Panc1 (cell line): ENCODE results near the gene SLC4A1.

Source experiments
- CTCF ChIP-seq: fragments of 450-650 bp; IDR thresholded peaks from 2 replicates; pipeline ENCODE4 v1.5.1; 2017; ENCODE audit warnings: mild to moderate bottlenecking
- POLR2AphosphoS5 ChIP-seq: IDR thresholded peaks from 2 replicates; pipeline ENCODE4 v1.6.1; 2012; ENCODE audit warnings: mild to moderate bottlenecking, low read depth, low read length, moderate library complexity
- TCF7L2 ChIP-seq: IDR thresholded peaks from 2 replicates; pipeline ENCODE4 v1.6.1; 2011; ENCODE audit warnings: mild to moderate bottlenecking, low read depth, low read length, inconsistent platforms
- TF ChIP-seq, protein P1 (sequence below), 2 experiments: IDR thresholded peaks; 2 replicates each; pipeline ENCODE4 v1.6.1; 2011 to 2012; ENCODE audit warnings: low read depth in 2 of 2, control low read depth in 1 of 2, low read length in 1 of 2, mild to moderate bottlenecking in 1 of 2, moderate library complexity in 1 of 2; ENCODE audit not compliant: insufficient read depth in 1 of 2

GRCh38 chr17:44282264-44282663 is 14.3 kb upstream of the SLC4A1 start:
- TF ChIP-seq POLR2AphosphoS5 (no peak), CTCF (no peak), TCF7L2 (no peak)
- TF ChIP-seq, protein P1, sequence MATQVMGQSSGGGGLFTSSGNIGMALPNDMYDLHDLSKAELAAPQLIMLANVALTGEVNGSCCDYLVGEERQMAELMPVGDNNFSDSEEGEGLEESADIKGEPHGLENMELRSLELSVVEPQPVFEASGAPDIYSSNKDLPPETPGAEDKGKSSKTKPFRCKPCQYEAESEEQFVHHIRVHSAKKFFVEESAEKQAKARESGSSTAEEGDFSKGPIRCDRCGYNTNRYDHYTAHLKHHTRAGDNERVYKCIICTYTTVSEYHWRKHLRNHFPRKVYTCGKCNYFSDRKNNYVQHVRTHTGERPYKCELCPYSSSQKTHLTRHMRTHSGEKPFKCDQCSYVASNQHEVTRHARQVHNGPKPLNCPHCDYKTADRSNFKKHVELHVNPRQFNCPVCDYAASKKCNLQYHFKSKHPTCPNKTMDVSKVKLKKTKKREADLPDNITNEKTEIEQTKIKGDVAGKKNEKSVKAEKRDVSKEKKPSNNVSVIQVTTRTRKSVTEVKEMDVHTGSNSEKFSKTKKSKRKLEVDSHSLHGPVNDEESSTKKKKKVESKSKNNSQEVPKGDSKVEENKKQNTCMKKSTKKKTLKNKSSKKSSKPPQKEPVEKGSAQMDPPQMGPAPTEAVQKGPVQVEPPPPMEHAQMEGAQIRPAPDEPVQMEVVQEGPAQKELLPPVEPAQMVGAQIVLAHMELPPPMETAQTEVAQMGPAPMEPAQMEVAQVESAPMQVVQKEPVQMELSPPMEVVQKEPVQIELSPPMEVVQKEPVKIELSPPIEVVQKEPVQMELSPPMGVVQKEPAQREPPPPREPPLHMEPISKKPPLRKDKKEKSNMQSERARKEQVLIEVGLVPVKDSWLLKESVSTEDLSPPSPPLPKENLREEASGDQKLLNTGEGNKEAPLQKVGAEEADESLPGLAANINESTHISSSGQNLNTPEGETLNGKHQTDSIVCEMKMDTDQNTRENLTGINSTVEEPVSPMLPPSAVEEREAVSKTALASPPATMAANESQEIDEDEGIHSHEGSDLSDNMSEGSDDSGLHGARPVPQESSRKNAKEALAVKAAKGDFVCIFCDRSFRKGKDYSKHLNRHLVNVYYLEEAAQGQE (IDR thresholded peaks at IDR 0.05; ENCODE audit: insufficient read depth in 1 of 2, low read depth in 2 of 2, low read length in 1 of 2), result no peak
